ENCODE data around the gene PRKAR1B.

The PRKAR1B gene

GRCh38 chr7:586494-586893 is 140.6 kb downstream of the PRKAR1B start:
- Histone ChIP-seq H4K20me1 (ENCODE audit: insufficient read depth, low read length) (no peaks in the 10 kb centered on the region), H2AFZ (ENCODE audit: low read length) (no peak overlapping the region), H3K9me2 (ENCODE audit: low read depth, low read length) (no peaks in the 10 kb centered on the region), H3F3A (ENCODE audit: insufficient read depth, low read length) (no peaks in the 10 kb centered on the region), H3K4me3 (ENCODE audit: low read depth, low read length, poor library complexity, severe bottlenecking) (no peak overlapping the region), H3K4me2 (ENCODE audit: low read length) (no peak overlapping the region), H3K79me2 (ENCODE audit: insufficient read depth, low read length) (no peaks in the 10 kb centered on the region), H3K9me3 (ENCODE audit: low read length) (no peaks in the 10 kb centered on the region), H3K27me3 (ENCODE audit: insufficient read depth, low read length) (no peaks in the 10 kb centered on the region), H3K27ac (ENCODE audit: low read depth, low read length, poor library complexity, severe bottlenecking) (no peak overlapping the region), H3K9ac (ENCODE audit: low read length) (no peak overlapping the region), H3K4me1 (ENCODE audit: insufficient read depth, low read length, severe bottlenecking) (no peaks in the 10 kb centered on the region), H3K36me3 (ENCODE audit: insufficient read depth, low read length) (peaks cover 17% of the 10 kb centered on the region; the same call in 1 of the 2 replicates)
- TF ChIP-seq, protein P1, sequence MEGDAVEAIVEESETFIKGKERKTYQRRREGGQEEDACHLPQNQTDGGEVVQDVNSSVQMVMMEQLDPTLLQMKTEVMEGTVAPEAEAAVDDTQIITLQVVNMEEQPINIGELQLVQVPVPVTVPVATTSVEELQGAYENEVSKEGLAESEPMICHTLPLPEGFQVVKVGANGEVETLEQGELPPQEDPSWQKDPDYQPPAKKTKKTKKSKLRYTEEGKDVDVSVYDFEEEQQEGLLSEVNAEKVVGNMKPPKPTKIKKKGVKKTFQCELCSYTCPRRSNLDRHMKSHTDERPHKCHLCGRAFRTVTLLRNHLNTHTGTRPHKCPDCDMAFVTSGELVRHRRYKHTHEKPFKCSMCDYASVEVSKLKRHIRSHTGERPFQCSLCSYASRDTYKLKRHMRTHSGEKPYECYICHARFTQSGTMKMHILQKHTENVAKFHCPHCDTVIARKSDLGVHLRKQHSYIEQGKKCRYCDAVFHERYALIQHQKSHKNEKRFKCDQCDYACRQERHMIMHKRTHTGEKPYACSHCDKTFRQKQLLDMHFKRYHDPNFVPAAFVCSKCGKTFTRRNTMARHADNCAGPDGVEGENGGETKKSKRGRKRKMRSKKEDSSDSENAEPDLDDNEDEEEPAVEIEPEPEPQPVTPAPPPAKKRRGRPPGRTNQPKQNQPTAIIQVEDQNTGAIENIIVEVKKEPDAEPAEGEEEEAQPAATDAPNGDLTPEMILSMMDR (IDR thresholded peaks at IDR 0.05; ENCODE audit: low read length) = no peak
- TF ChIP-seq EZH2 (IDR thresholded peaks at IDR 0.05; ENCODE audit: borderline replicate concordance, low read length) = no peak

- Histone ChIP-seq H3K9ac (ENCODE audit: low read length) (no peak overlapping the region), H3K4me2 (ENCODE audit: low read length) (no peak overlapping the region), H3K36me3 (ENCODE audit: insufficient read depth, low read length) (peaks cover 17% of the 10 kb centered on the region; the same call in 1 of the 2 replicates), H3K4me3 (ENCODE audit: low read depth, low read length, poor library complexity, severe bottlenecking) (no peak overlapping the region), H3K9me3 (ENCODE audit: low read length) (no peaks in the 10 kb centered on the region), H3K4me1 (ENCODE audit: insufficient read depth, low read length, severe bottlenecking) (no peaks in the 10 kb centered on the region), H3K9me2 (ENCODE audit: low read depth, low read length) (no peaks in the 10 kb centered on the region), H3K27ac (ENCODE audit: low read depth, low read length, poor library complexity, severe bottlenecking) (no peak overlapping the region), H3K27me3 (ENCODE audit: insufficient read depth, low read length) (no peaks in the 10 kb centered on the region), H4K20me1 (ENCODE audit: insufficient read depth, low read length) (no peaks in the 10 kb centered on the region), H3K79me2 (ENCODE audit: insufficient read depth, low read length) (no peaks in the 10 kb centered on the region), H3F3A (ENCODE audit: insufficient read depth, low read length) (no peaks in the 10 kb centered on the region), H2AFZ (ENCODE audit: low read length) (no peak overlapping the region)
- TF ChIP-seq, protein P1 (IDR thresholded peaks at IDR 0.05; ENCODE audit: low read length) = no peak
- TF ChIP-seq EZH2 (IDR thresholded peaks at IDR 0.05; ENCODE audit: borderline replicate concordance, low read length) = no peak
Measured at GRCh38 chr7:585873-586272, 141.2 kb downstream of the PRKAR1B start.

DNA sequence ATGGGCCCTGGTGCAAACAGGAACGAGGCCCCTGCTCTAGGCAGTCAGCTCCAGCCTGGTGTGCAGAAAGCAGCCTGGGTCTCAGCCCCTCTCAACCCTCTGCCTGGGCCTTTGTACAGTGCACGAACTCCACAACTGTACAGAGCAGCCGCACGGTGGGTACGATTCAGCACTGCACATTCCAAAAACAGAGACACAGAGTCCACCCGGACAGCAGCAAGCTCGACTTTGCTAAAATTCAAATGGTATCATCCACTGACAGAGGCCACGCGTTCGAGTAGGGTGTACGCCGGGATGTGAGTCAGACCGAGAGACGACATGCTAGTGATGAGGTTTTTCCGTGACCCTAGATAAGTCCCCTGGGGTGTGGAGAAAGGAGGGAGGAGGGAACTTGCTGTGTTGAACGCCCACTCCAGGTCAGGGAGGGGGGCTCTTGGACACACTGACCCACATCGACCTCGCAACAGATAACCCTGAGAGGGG is 141.8 kb downstream of the PRKAR1B start:
- Histone ChIP-seq H3K4me3 (ENCODE audit: low read depth, low read length, poor library complexity, severe bottlenecking) (no peak overlapping the region), H3K9ac (ENCODE audit: low read length) (no peak overlapping the region), H3K27me3 (ENCODE audit: insufficient read depth, low read length) (no peaks in the 10 kb centered on the region), H3K27ac (ENCODE audit: low read depth, low read length, poor library complexity, severe bottlenecking) (no peak overlapping the region), H3K4me2 (ENCODE audit: low read length) (no peak overlapping the region), H3K79me2 (ENCODE audit: insufficient read depth, low read length) (no peaks in the 10 kb centered on the region), H2AFZ (ENCODE audit: low read length) (no peak overlapping the region), H3K36me3 (ENCODE audit: insufficient read depth, low read length) (peaks cover 17% of the 10 kb centered on the region; the same call in 1 of the 2 replicates), H3K9me3 (ENCODE audit: low read length) (no peaks in the 10 kb centered on the region), H3K4me1 (ENCODE audit: insufficient read depth, low read length, severe bottlenecking) (no peaks in the 10 kb centered on the region), H3K9me2 (ENCODE audit: low read depth, low read length) (no peaks in the 10 kb centered on the region), H3F3A (ENCODE audit: insufficient read depth, low read length) (no peaks in the 10 kb centered on the region), H4K20me1 (ENCODE audit: insufficient read depth, low read length) (no peaks in the 10 kb centered on the region)
- TF ChIP-seq, protein P1 (IDR thresholded peaks at IDR 0.05; ENCODE audit: low read length) = no peak
- no peak for TF ChIP-seq EZH2 (IDR thresholded peaks at IDR 0.05; ENCODE audit: borderline replicate concordance, low read length)

All from OCI-LY1 (cell line).